Frontal cortex (tissue), 4 donors: ENCODE data around the gene ZMIZ1. TPM values are rescaled to one million over a fixed set of nuclear protein-coding genes. Genes with fewer than 3 reads are reported as not detected.

Experiments
- DNase-seq, 2 donors: peaks; one replicate each; pipeline ENCODE4 v3.0.0; 2012; ENCODE audit warnings: low spot score in 2 of 2
- FAIRE-seq: peaks from 2 replicates; lab custom pipeline; 2012; peaks lifted over from hg19 to GRCh38; lab: Jason Lieb, UNC
- total RNA-seq: library from RNA; depleted of rRNA; stranded (reverse); fragments of >200 nt; gene quantifications from one replicate; pipeline ENCODE4 v1.2.3, GENCODE V29; 2014
- donor health status: control.
- donor health status: control.
- donor health status: control.

The ZMIZ1 gene
- total RNA-seq, 1 donor from 2014 or later, result 19.6 TPM

GRCh38 chr10:79244068-79244442, 175.3 kb downstream of the ZMIZ1 start:
- FAIRE-seq, result no peak
- peak in 1 of 2 donors; percentile 56 for DNase-seq

- FAIRE-seq, result no peak
Observed at GRCh38 chr10:79244841-79245504, 176.2 kb downstream of the ZMIZ1 start.

GRCh38 chr10:79245539-79246208, 176.9 kb downstream of the ZMIZ1 start:
- FAIRE-seq (no peak), DNase-seq (no peak)

More at GRCh38 chr10:79244841-79245504, 176.2 kb downstream of the ZMIZ1 start:
- DNase-seq, result peak in 1 of 2 donors; percentile 51

GRCh38 chr10:79246209-79246581, 177.4 kb downstream of the ZMIZ1 start:
- no peak for FAIRE-seq
- DNase-seq, result peak; percentile 55 to 62

GRCh38 chr10:79246606-79247275, 178.0 kb downstream of the ZMIZ1 start:
- FAIRE-seq, result no peak
- DNase-seq, result no peak

GRCh38 chr10:79247373-79248137, 178.8 kb downstream of the ZMIZ1 start:
- no peak for FAIRE-seq
- DNase-seq, result no peak

GRCh38 chr10:79248341-79249185, 179.8 kb downstream of the ZMIZ1 start:
- no peak for FAIRE-seq

GRCh38 chr10:79249186-79250121, 180.7 kb downstream of the ZMIZ1 start:
- FAIRE-seq, result no peak
- no peak for DNase-seq

More at GRCh38 chr10:79248341-79249185, 179.8 kb downstream of the ZMIZ1 start:
- DNase-seq, result no peak

GRCh38 chr10:79250259-79250658, 181.5 kb downstream of the ZMIZ1 start:
- no peak for FAIRE-seq
- DNase-seq, result no peak

GRCh38 chr10:79252450-79252849, 183.7 kb downstream of the ZMIZ1 start:
- DNase-seq, result no peak
- no peak for FAIRE-seq

GRCh38 chr10:79252971-79253370, 184.2 kb downstream of the ZMIZ1 start:
- FAIRE-seq (no peak), DNase-seq (no peak)

GRCh38 chr10:79253704-79254103, 184.9 kb downstream of the ZMIZ1 start:
- FAIRE-seq (no peak), DNase-seq (no peak)

GRCh38 chr10:79254333-79255006, 185.7 kb downstream of the ZMIZ1 start:
- no peak for DNase-seq
- no peak for FAIRE-seq

- DNase-seq (no peak), FAIRE-seq (no peak)
Observed at GRCh38 chr10:79255007-79255507, 186.3 kb downstream of the ZMIZ1 start.

- no peak for DNase-seq
- no peak for FAIRE-seq
Observed at GRCh38 chr10:79256264-79256806, 187.6 kb downstream of the ZMIZ1 start.

GRCh38 chr10:79258894-79259293, 190.1 kb downstream of the ZMIZ1 start:
- FAIRE-seq, result no peak
- DNase-seq, result no peak

- no peak for FAIRE-seq
- DNase-seq, result no peak
Observed at GRCh38 chr10:79259834-79260233, 191.1 kb downstream of the ZMIZ1 start.
